GM23338 (cell line): Measurements from ENCODE around the gene LYRM2. TPM values are rescaled to one million over a fixed set of nuclear protein-coding genes. Genes with fewer than 3 reads are reported as not detected.

Experiments used
- ATAC-seq: fragments of 200-7000 bp; cut with Tn5 transposase; 3 replicates; pipeline ENCODE4 v1.9.1; 2020
- DNase-seq: peaks from one replicate; pipeline ENCODE4 v3.0.0-alpha.2; 2015; ENCODE audit warnings: low spot score
- H2AFZ ChIP-seq: fragments of 200-600 bp; sonication (generic); 2 replicates; pipeline ENCODE4 v1.8.0; 2016; ENCODE audit warnings: antibody characterized with exemption, mild to moderate bottlenecking, moderate library complexity
- H3F3A ChIP-seq: fragments of 200-600 bp; sonication (generic); replicated peaks from 2 replicates; pipeline ENCODE4 v1.8.0; 2017; ENCODE audit warnings: antibody characterized with exemption, mixed run types, low read depth
- H3K27ac ChIP-seq: fragments of 200-600 bp; sonication (generic); 2 replicates; pipeline ENCODE4 v1.6.1; 2016; ENCODE audit warnings: low read depth
- H3K27me3 ChIP-seq: fragments of 200-600 bp; sonication (generic); 2 replicates; pipeline ENCODE4 v1.8.0; 2016; ENCODE audit warnings: mild to moderate bottlenecking, mixed run types, moderate library complexity; ENCODE audit not compliant: insufficient read depth
- H3K36me3 ChIP-seq: fragments of 200-600 bp; sonication (generic); 2 replicates; pipeline ENCODE4 v1.8.0; 2016; ENCODE audit warnings: mild to moderate bottlenecking; ENCODE audit not compliant: insufficient read depth
- H3K4me1 ChIP-seq: fragments of 200-600 bp; sonication (generic); 2 replicates; pipeline ENCODE4 v1.8.0; 2016; ENCODE audit warnings: mild to moderate bottlenecking, moderate library complexity; ENCODE audit not compliant: insufficient read depth
- H3K4me2 ChIP-seq: fragments of 200-600 bp; sonication (generic); 2 replicates; pipeline ENCODE4 v1.7.1; 2017; ENCODE audit warnings: mixed run types
- H3K4me3 ChIP-seq: fragments of 200-600 bp; sonication (generic); 2 replicates; pipeline ENCODE4 v1.6.1; 2016; ENCODE audit warnings: mixed run types
- H3K79me2 ChIP-seq: fragments of 200-600 bp; sonication (generic); replicated peaks from 2 replicates; pipeline ENCODE4 v1.8.0; 2017; ENCODE audit warnings: mild to moderate bottlenecking; ENCODE audit not compliant: insufficient read depth
- H3K9me2 ChIP-seq: fragments of 200-600 bp; sonication (generic); 2 replicates; pipeline ENCODE4 v1.8.0; 2017; ENCODE audit not compliant: insufficient read depth
- H4K20me1 ChIP-seq: fragments of 200-600 bp; sonication (generic); replicated peaks from 2 replicates; pipeline ENCODE4 v1.8.0; 2017; ENCODE audit warnings: mild to moderate bottlenecking; ENCODE audit not compliant: insufficient read depth
- H3K27ac Mint-ChIP-seq: 2 replicates; pipeline ENCODE4 v1.8.0; 2020; ENCODE audit warnings: inconsistent platforms, mild to moderate bottlenecking, moderate library complexity, mixed read lengths
- H3K27me3 Mint-ChIP-seq: 3 replicates; pipeline ENCODE4 v1.8.0; 2022; ENCODE audit warnings: low read depth, mild to moderate bottlenecking, moderate library complexity, mixed read lengths, inconsistent platforms; ENCODE audit not compliant: insufficient read depth, poor library complexity
- H3K36me3 Mint-ChIP-seq: 3 replicates; pipeline ENCODE4 v1.8.0; 2021; ENCODE audit warnings: low read depth, mild to moderate bottlenecking, inconsistent platforms, moderate library complexity, mixed read lengths
- H3K4me1 Mint-ChIP-seq: 3 replicates; pipeline ENCODE4 v1.8.0; 2020; ENCODE audit warnings: mild to moderate bottlenecking, inconsistent platforms, mixed read lengths
- H3K4me3 Mint-ChIP-seq: 3 replicates; pipeline ENCODE4 v1.8.0; 2021; ENCODE audit warnings: moderate library complexity, mild to moderate bottlenecking, inconsistent platforms, mixed read lengths
- H3K9me3 Mint-ChIP-seq: 3 replicates; pipeline ENCODE4 v1.8.0; 2020; ENCODE audit warnings: moderate library complexity, mild to moderate bottlenecking, inconsistent platforms, mixed read lengths
- CREB1 ChIP-seq: fragments of 250-450 bp; sonication (Bioruptor Pico); IDR thresholded peaks from 2 replicates; pipeline ENCODE4 v1.5.0; 2020; ENCODE audit warnings: low read depth, mild to moderate bottlenecking, moderate library complexity
- CTCF ChIP-seq, 2 experiments: fragments of 200-600 bp in 1 of 2; sonication (generic) in 1 of 2; conservative IDR thresholded peaks; 2 replicates each; pipeline versions ENCODE4 v1.5.1 to v1.6.1; 2016 to 2017; ENCODE audit warnings: antibody characterized with exemption in 2 of 2, low read depth in 2 of 2, mild to moderate bottlenecking in 2 of 2, moderate library complexity in 1 of 2
- EZH2phosphoT487 ChIP-seq: fragments of 200-600 bp; sonication (generic); IDR thresholded peaks from one replicate; pipeline ENCODE4 v1.8.1; 2018; ENCODE audit warnings: antibody characterized with exemption; ENCODE audit not compliant: unreplicated experiment
- JUNB ChIP-seq: IDR thresholded peaks from one replicate; pipeline ENCODE4 v1.6.1; 2016; ENCODE audit warnings: antibody characterized with exemption; ENCODE audit not compliant: unreplicated experiment
- NANOG ChIP-seq: IDR thresholded peaks from 2 replicates; pipeline ENCODE4 v1.6.1; 2016; ENCODE audit warnings: antibody characterized with exemption, borderline replicate concordance
- STAT1 ChIP-seq: IDR thresholded peaks from one replicate; pipeline ENCODE4 v1.6.1; 2016; ENCODE audit warnings: antibody characterized with exemption; ENCODE audit not compliant: unreplicated experiment
- ZNF114 ChIP-seq: fragments of 250-450 bp; sonication (Bioruptor Pico); IDR thresholded peaks from 2 replicates; pipeline ENCODE4 v1.5.0; 2020; ENCODE audit warnings: mild to moderate bottlenecking, moderate library complexity
- ZNF462 ChIP-seq: fragments of 250-450 bp; sonication (Bioruptor Pico); IDR thresholded peaks from 2 replicates; pipeline ENCODE4 v1.5.0; 2020; ENCODE audit warnings: mild to moderate bottlenecking, moderate library complexity
- polyA plus RNA-seq: library from polyadenylated mRNA; unstranded; fragments of >200 nt; fragmentation: Nextera tagmentation; extraction: Ambion mirVana; gene quantifications from 2 replicates; pipeline ENCODE4 v1.2.1, GENCODE V29; 2016
- total RNA-seq: library from RNA; depleted of rRNA; stranded (reverse); fragments of >200 nt; shearing (Covaris generic); gene quantifications from 2 replicates; pipeline ENCODE4 v1.2.3, GENCODE V29; 2014

Gene LYRM2
- total and polyA plus RNA-seq, 2 experiments from 2014 or later, result 20.3 to 67.3 TPM

GRCh38 chr6:89564752-89565427, 73.7 kb downstream of the LYRM2 start:
- no peak overlapping the region for H2AFZ ChIP-seq
- DNase-seq (no peak), ATAC-seq (no peak)
- no peaks in the 10 kb centered on the region for H3K9me3 Mint-ChIP-seq
- H3K4me1 ChIP-seq, result no peaks in the 10 kb centered on the region; the same call in none of the 2 replicates
- H3K36me3 Mint-ChIP-seq, result no peaks in the 10 kb centered on the region
- H3K27me3 Mint-ChIP-seq, result no peaks in the 10 kb centered on the region
- 0 out of 2 replicates have a peak, but pooled peaks cover 4% of the 10 kb centered on the region for H3K9me2 ChIP-seq
- no peak overlapping the region for H3K4me3 ChIP-seq
- no peak overlapping the region for H3K4me3 Mint-ChIP-seq
- peaks cover 3% of the 10 kb centered on the region; the same call in 1 of the 2 replicates for H4K20me1 ChIP-seq
- no peak overlapping the region for H3K27ac Mint-ChIP-seq
- no peaks in the 10 kb centered on the region for H3K79me2 ChIP-seq
- peaks cover 21% of the 10 kb centered on the region for H3K4me1 Mint-ChIP-seq
- H3K27me3 ChIP-seq, result no peaks in the 10 kb centered on the region
- TF ChIP-seq CTCF (conservative IDR thresholded peaks at IDR 0.05; ENCODE audit: low read depth in 2 of 2) (no peak), STAT1 (no peak), EZH2phosphoT487 (no peak), ZNF114 (CRISPR knock-in tag) (no peak), CREB1 (no peak), NANOG (no peak), ZNF462 (CRISPR knock-in tag) (no peak), JUNB (no peak)
- no peak overlapping the region for H3K4me2 ChIP-seq
- no peak overlapping the region for H3K27ac ChIP-seq
- no peaks in the 10 kb centered on the region for H3F3A ChIP-seq
- no peaks in the 10 kb centered on the region for H3K36me3 ChIP-seq
